HG02981 (cell line): ENCODE data around the gene FUBP3.
"Not testable (repeated sequence)": the region's sequence is repeated elsewhere in the genome, so short reads cannot be mapped to it uniquely, and the experiment has no call there.

Experiments
- ATAC-seq: cut with Tn5 transposase; IDR thresholded peaks from one replicate; pipeline ENCODE4 v1.9.1; 2021; ENCODE audit warnings: mild to moderate bottlenecking, moderate library complexity; ENCODE audit not compliant: unreplicated experiment

FUBP3 gene

DNA sequence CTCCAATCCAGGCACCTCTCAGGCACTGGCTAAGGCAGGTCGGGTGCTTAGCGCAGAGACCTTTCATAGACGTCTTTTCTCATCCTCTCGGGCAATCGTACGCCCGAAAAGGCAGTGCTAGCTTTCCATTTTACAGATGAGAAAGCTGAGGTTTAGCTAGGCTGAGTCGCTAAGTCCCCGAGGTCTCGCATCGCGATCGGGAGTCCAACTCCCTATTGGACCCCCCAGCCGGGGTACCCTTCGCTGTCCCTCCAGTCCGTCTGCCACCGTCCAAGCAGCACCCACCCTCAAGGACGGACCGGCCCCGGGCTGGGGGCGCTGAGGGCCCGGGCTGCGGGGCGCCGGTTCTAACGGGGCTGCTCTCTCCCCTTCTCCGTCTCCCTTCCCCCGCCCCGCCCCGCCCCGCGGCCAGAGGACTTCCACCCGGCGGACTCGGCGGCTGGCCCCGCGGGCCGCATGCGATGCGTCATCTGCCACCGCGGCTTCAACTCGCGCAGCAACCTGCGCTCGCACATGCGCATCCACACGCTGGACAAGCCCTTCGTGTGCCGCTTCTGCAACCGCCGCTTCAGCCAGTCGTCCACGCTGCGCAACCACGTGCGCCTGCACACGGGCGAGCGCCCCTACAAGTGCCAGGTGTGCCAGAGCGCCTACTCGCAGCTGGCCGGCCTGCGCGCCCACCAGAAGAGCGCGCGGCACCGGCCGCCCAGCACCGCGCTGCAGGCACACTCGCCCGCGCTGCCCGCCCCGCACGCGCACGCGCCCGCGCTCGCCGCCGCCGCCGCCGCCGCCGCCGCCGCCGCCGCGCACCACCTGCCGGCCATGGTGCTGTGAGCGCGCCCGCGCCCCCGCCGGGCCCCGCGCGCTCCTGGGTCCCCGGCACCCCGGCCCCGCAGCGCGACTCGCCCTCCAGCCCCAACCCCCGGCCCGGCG, 101.7 kb downstream of the FUBP3 start:
- ATAC-seq, result no peak

DNA sequence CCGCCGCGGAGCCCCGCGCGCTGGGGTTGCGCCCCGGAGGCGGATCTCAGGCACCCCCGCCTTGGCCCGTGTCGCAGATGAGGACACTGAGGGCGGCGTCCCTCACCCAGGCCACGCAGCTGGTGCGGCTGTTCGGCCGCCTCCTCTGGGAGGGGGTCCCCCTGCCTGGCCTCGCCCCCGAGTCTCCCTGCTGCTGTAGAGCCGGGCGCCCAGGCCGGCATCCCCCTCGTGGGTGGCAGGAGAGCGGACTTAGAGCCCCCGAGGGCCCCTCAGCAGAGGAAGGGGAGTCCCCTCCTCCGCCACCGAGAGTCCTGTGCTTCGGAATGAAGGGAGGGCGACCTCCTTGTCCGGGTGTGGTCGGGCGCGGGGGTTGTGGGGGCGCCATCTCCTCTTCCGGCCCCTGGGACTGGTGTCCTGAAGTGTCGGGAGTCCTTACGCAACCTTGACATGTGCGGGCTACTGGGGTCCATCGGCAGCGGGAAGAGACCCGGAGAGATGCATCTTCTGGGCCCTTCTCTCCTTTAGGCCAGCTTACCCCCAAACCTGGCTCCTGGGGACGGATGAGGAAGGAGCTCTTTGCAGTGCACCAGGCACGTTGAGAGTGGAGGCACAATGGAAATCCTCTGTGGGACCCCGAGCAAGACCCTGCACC, 102.5 kb downstream of the FUBP3 start:
- ATAC-seq, result no peak

DNA sequence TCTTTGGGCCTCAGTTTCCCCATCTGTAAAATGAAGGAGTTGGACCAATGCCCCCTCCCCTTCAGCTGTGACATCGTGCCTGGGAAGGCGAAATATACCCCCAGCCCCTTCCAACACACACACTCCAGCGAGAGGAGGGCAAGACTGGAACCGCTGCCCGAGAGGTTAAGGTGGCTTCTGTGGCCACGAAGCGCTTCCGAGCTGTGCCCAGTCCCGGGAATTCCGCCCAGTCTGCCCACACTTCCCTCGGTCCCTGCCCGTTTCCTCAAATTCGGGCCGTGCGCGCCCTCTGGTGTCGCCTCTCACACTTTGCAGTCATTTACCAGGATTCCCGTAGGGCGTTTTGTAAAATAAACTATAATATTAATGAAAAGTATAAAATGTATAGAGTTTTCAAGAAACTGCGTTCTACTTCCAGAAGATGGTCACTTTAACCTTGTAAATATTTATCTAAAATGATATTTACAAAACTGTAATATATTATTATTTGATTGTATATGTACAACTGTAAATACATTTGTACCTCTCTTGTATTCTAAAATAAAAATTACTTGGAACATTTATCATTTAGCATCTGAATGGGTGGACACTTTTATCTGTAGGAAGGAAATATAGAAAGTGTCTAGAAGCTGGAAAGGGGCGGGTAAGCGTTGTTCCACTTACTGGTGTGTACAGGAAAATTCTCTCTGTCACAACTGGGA, 103.2 kb downstream of the FUBP3 start:
- ATAC-seq, result no peak

DNA sequence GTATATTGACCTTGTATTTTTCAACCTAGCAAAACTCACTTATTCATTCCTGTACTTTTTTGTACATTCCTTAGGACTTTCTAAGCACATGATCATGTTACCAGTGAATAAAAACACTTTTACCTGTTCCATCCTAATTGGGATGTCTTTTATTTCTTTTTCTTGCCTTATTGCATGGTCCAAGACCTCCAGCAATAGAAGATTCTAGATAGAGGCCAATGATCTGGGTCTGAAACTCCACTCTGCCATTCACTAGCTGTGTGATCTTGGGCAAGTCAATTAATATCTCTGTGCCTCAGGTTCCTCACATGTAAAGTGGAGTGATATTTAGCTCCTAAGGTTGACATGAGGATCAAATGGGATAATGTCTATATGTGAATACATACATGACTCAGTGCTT, 105.7 kb downstream of the FUBP3 start:
- no peak for ATAC-seq

DNA sequence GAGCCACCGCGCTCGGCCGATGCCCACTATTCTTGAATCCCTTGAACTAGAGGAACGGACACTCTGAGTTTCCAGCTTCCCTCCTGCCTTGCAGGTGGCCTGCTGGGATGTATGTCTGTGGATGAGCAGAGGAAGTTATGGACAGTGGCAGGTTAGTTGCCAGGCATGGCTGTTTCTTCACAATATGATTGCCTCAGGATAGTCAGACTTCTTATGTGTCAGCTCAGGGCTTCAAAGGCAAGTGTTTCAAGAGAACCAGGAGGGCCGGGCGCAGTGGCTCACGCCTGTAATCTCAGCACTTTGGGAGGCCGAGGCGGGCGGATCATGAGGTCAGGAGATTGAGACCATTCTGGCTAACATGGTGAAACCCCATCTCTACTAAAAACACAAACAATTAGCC, 106.6 kb downstream of the FUBP3 start:
- not testable (repeated sequence) for ATAC-seq

DNA sequence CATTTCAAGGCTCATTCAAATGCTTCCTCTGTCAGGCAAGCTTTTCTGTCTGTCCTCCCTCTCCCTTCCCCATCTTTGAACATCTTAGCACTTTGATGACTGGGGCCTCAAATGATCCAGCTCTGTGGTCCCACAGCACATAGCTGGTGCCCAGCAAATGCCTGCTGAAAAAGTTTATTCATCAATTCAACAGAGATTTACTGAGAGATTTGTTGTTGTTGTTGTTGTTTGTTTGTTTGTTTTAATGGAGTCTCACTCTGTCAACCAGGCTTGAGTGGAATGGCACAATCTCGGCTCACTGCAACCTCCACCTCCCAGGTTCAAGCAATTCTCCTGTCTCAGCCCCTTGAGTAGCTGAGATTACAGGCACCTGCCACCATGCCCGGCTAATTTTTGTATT, 108.2 kb downstream of the FUBP3 start:
- no peak for ATAC-seq
